Measurements from ENCODE around the gene GABARAP.

DNA sequence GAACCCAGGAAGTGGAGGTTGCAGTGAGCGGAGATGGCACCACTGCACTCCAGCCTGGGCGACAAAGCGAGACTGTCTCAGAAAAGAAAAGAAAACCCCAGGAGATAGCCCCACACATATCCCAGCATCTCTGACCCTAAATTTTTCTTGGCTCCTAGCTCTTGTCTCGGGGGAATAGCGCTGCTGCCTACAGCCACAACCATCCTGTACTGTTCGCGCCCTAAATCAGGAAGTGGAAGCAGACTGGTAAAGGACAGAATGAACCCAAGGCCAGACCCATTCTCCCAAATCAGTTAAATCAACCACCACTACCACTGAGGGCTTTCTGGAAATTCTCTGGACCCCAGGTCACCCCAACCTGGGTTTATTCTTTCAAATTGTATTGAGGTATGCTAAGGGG, 7.6 kb upstream of the GABARAP start:
- TF ChIP-seq, protein P1, sequence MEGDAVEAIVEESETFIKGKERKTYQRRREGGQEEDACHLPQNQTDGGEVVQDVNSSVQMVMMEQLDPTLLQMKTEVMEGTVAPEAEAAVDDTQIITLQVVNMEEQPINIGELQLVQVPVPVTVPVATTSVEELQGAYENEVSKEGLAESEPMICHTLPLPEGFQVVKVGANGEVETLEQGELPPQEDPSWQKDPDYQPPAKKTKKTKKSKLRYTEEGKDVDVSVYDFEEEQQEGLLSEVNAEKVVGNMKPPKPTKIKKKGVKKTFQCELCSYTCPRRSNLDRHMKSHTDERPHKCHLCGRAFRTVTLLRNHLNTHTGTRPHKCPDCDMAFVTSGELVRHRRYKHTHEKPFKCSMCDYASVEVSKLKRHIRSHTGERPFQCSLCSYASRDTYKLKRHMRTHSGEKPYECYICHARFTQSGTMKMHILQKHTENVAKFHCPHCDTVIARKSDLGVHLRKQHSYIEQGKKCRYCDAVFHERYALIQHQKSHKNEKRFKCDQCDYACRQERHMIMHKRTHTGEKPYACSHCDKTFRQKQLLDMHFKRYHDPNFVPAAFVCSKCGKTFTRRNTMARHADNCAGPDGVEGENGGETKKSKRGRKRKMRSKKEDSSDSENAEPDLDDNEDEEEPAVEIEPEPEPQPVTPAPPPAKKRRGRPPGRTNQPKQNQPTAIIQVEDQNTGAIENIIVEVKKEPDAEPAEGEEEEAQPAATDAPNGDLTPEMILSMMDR (IDR thresholded peaks at IDR 0.05) = no peak
- no peak for TF ChIP-seq POLR2A (IDR thresholded peaks at IDR 0.05)

Data from thyroid gland (tissue), 4 donors.